AG10803 (cell line): Measurements from ENCODE around the gene DUSP19.

Source experiments
- DNase-seq: peaks from one replicate; pipeline ENCODE4 v3.0.0; 2010; ENCODE audit warnings: low read depth
- H3K4me3 ChIP-seq: 2 replicates; pipeline ENCODE4 v1.5.1; 2011; ENCODE audit warnings: mild to moderate bottlenecking, low read length, control low read depth
- CTCF ChIP-seq: conservative IDR thresholded peaks from 2 replicates; pipeline ENCODE4 v1.5.1; 2011; ENCODE audit warnings: mild to moderate bottlenecking, low read length, control low read depth, inconsistent platforms

Gene DUSP19

GRCh38 chr2:183049420-183049819 is 29.1 kb upstream of the DUSP19 start:
- DNase-seq = no peak

GRCh38 chr2:183057333-183057985 is 21.1 kb upstream of the DUSP19 start:
- no peak overlapping the region for H3K4me3 ChIP-seq
- DNase-seq = no peak
- TF ChIP-seq CTCF = no peak

More at GRCh38 chr2:183049420-183049819, 29.1 kb upstream of the DUSP19 start:
- TF ChIP-seq CTCF = no peak
- no peak overlapping the region for H3K4me3 ChIP-seq

GRCh38 chr2:183059561-183059960 is 19.0 kb upstream of the DUSP19 start:
- peak; percentile 75 for DNase-seq
- no peak for TF ChIP-seq CTCF
- no peak overlapping the region for H3K4me3 ChIP-seq

- H3K4me3 ChIP-seq = no peak overlapping the region
- no peak for DNase-seq
- TF ChIP-seq CTCF = no peak
Measured at GRCh38 chr2:183060571-183061231, 17.8 kb upstream of the DUSP19 start.

GRCh38 chr2:183063083-183063482 is 15.5 kb upstream of the DUSP19 start:
- peak; percentile 42 for DNase-seq
- no peak overlapping the region for H3K4me3 ChIP-seq
- no peak for TF ChIP-seq CTCF

GRCh38 chr2:183068561-183068960 is 10.0 kb upstream of the DUSP19 start:
- DNase-seq = no peak
- H3K4me3 ChIP-seq = no peak overlapping the region
- no peak for TF ChIP-seq CTCF

GRCh38 chr2:183069174-183069573 is 9.4 kb upstream of the DUSP19 start:
- no peak for TF ChIP-seq CTCF

More at GRCh38 chr2:183069174-183069573, 9.4 kb upstream of the DUSP19 start:
- no peak overlapping the region for H3K4me3 ChIP-seq
- no peak for DNase-seq
